Activated T-cell treated with anti-CD3 and anti-CD28 coated beads, Interleukin-2, amount 50 U/mL, for 72 hours (primary cell): ENCODE measurements around the gene NPNT. TPM values are rescaled to one million over a fixed set of nuclear protein-coding genes. Genes with fewer than 3 reads are reported as not detected.

Experiments
- ATAC-seq, 2 donors: fragments of 150-1000 bp; cut with Tn5 transposase; replicated peaks in 1 of 2; 2 replicates each; pipeline ENCODE4 v1.10.0; 2021; ENCODE audit warnings: moderate library complexity in 2 of 2, mild to moderate bottlenecking in 1 of 2
- DNase-seq, 2 donors: peaks; one replicate each; pipeline ENCODE4 v3.0.0; 2021 to 2022; ENCODE audit warnings: mixed read lengths in 1 of 2
- H3K27ac Mint-ChIP-seq: one replicate; pipeline ENCODE4 v1.8.0; 2022; ENCODE audit warnings: mild to moderate bottlenecking, moderate library complexity, mixed read lengths
- H3K27me3 Mint-ChIP-seq: one replicate; pipeline ENCODE4 v1.8.0; 2022; ENCODE audit warnings: low read depth, mixed read lengths
- H3K36me3 Mint-ChIP-seq, 2 donors: one replicate each; pipeline ENCODE4 v1.8.0; 2022; ENCODE audit warnings: mixed read lengths in 2 of 2, mild to moderate bottlenecking in 1 of 2; ENCODE audit not compliant: insufficient read depth in 2 of 2
- H3K4me1 Mint-ChIP-seq: one replicate; pipeline ENCODE4 v1.8.0; 2022; ENCODE audit warnings: low read depth, mixed read lengths
- H3K4me3 Mint-ChIP-seq, 2 donors: one replicate each; pipeline ENCODE4 v1.8.0; 2022; ENCODE audit warnings: mild to moderate bottlenecking in 2 of 2, mixed read lengths in 2 of 2, moderate library complexity in 2 of 2
- H3K9me3 Mint-ChIP-seq, 2 donors: one replicate each; pipeline ENCODE4 v1.8.0; 2022; ENCODE audit warnings: mixed read lengths in 2 of 2
- total RNA-seq, 2 donors: library from RNA; stranded (reverse); gene quantifications; one replicate each; pipeline ENCODE4 v1.2.3, GENCODE V29; 2022

The NPNT gene
- total RNA-seq, 2 donors from 2014 or later, result 0.51 TPM; not detected in 1

GRCh38 chr4:105965183-105965800, 70.0 kb downstream of the NPNT start:
- no peaks in the 10 kb centered on the region for H3K27me3 Mint-ChIP-seq
- H3K4me3 Mint-ChIP-seq, result no peak overlapping the region
- no peak overlapping the region for H3K27ac Mint-ChIP-seq
- H3K36me3 Mint-ChIP-seq, result no peaks in the 10 kb centered on the region
- no peak for ATAC-seq
- H3K4me1 Mint-ChIP-seq, result no peaks in the 10 kb centered on the region
- H3K9me3 Mint-ChIP-seq, result no peaks in the 10 kb centered on the region
- no peak for DNase-seq

DNA sequence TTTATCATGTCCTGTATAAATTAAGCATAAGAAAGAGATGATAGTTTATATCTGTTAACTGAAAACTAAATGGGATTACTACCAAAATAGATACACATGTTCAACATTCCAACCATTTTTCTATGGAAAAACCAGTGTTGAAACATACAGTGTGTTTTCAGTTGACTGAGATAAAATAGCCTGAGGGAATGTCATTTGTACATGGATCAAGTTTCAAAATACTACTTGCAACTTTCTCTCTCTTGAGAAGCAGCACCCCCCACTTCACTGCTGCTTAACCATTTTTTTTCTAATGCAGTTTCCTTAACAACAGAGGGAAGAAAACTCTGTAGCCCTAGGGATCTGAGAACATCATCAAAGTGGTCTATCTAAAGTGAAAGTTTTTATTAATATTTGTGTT, 70.8 kb downstream of the NPNT start:
- no peak overlapping the region for H3K27ac Mint-ChIP-seq
- no peaks in the 10 kb centered on the region for H3K36me3 Mint-ChIP-seq
- no peaks in the 10 kb centered on the region for H3K27me3 Mint-ChIP-seq
- no peaks in the 10 kb centered on the region for H3K9me3 Mint-ChIP-seq
- DNase-seq (no peak), ATAC-seq (no peak)
- H3K4me3 Mint-ChIP-seq, result no peak overlapping the region
- H3K4me1 Mint-ChIP-seq, result no peaks in the 10 kb centered on the region

- Mint-ChIP-seq H3K9me3 (no peaks in the 10 kb centered on the region), H3K27ac (no peak overlapping the region), H3K27me3 (no peaks in the 10 kb centered on the region), H3K36me3 (no peaks in the 10 kb centered on the region), H3K4me1 (no peaks in the 10 kb centered on the region), H3K4me3 (no peak overlapping the region)
- DNase-seq (no peak), ATAC-seq (no peak)
These were observed 71.9 kb downstream of the NPNT start for GRCh38 chr4:105967058-105967658.

GRCh38 chr4:105969575-105969974, 74.3 kb downstream of the NPNT start:
- Mint-ChIP-seq H3K9me3 (no peaks in the 10 kb centered on the region), H3K4me3 (no peak overlapping the region), H3K4me1 (no peaks in the 10 kb centered on the region), H3K36me3 (no peaks in the 10 kb centered on the region), H3K27me3 (no peaks in the 10 kb centered on the region), H3K27ac (no peak overlapping the region)
- ATAC-seq (no peak), DNase-seq (no peak)

GRCh38 chr4:105970371-105970770, 75.1 kb downstream of the NPNT start:
- no peaks in the 10 kb centered on the region for H3K9me3 Mint-ChIP-seq
- no peak overlapping the region for H3K4me3 Mint-ChIP-seq
- H3K27me3 Mint-ChIP-seq, result no peaks in the 10 kb centered on the region
- DNase-seq (no peak), ATAC-seq (no peak)
- H3K4me1 Mint-ChIP-seq, result no peaks in the 10 kb centered on the region
- no peak overlapping the region for H3K27ac Mint-ChIP-seq
- no peaks in the 10 kb centered on the region for H3K36me3 Mint-ChIP-seq

GRCh38 chr4:105971036-105971435, 75.8 kb downstream of the NPNT start:
- Mint-ChIP-seq H3K27ac (no peak overlapping the region), H3K27me3 (no peaks in the 10 kb centered on the region), H3K4me3 (no peak overlapping the region), H3K9me3 (no peaks in the 10 kb centered on the region), H3K4me1 (no peaks in the 10 kb centered on the region), H3K36me3 (no peaks in the 10 kb centered on the region)
- ATAC-seq (no peak), DNase-seq (no peak)

DNA sequence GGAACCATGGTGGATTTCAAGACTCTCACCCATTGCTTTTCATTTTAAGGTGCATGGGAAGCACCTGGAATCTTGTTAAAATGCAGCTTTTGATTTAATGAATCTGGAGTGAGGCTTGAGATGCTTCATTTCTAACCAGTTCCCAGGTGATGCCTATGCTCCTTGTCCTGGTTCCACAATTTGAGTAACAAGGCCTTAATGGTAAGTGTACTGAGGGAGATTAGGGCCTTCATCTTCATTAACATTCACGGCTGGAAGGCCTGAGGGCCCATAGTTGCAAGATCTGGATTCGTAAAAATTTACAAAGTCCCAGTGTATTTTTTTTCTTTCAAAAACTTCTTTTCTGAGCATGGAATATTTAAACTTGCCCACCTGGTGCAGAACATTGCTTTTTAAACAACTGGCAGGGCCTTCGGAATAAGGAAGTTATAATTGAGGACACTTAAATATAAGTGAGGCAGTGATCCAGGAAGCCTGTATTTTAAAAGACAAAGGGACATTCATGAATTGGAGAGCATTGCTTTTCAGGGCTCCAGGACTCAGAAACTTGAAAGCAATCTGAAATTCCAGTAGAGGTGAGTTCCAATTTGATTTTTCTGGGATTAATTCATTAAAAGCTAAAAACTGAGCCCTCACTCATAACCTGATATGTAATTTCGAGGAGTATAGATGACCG, 77.8 kb downstream of the NPNT start:
- H3K27me3 Mint-ChIP-seq, result no peaks in the 10 kb centered on the region
- no peak for ATAC-seq
- H3K4me1 Mint-ChIP-seq, result no peaks in the 10 kb centered on the region
- H3K9me3 Mint-ChIP-seq, result no peaks in the 10 kb centered on the region
- DNase-seq, result no peak
- H3K36me3 Mint-ChIP-seq, result no peaks in the 10 kb centered on the region
- no peak overlapping the region for H3K4me3 Mint-ChIP-seq
- H3K27ac Mint-ChIP-seq, result no peak overlapping the region

GRCh38 chr4:105976915-105977314, 81.6 kb downstream of the NPNT start:
- Mint-ChIP-seq H3K4me3 (no peak overlapping the region), H3K9me3 (peaks cover under 1 to 3% of the 10 kb centered on the region in 2 donors), H3K27me3 (no peaks in the 10 kb centered on the region), H3K4me1 (no peaks in the 10 kb centered on the region), H3K27ac (no peak overlapping the region), H3K36me3 (no peaks in the 10 kb centered on the region)
- DNase-seq (no peak), ATAC-seq (no peak)

GRCh38 chr4:105978684-105979296, 83.5 kb downstream of the NPNT start:
- no peak overlapping the region for H3K27ac Mint-ChIP-seq
- ATAC-seq (no peak), DNase-seq (no peak)
- no peak overlapping the region for H3K4me3 Mint-ChIP-seq
- no peaks in the 10 kb centered on the region for H3K4me1 Mint-ChIP-seq
- H3K36me3 Mint-ChIP-seq, result no peaks in the 10 kb centered on the region
- no peaks in the 10 kb centered on the region for H3K27me3 Mint-ChIP-seq
- H3K9me3 Mint-ChIP-seq, result peaks cover 3 to 8% of the 10 kb centered on the region in 2 donors

DNA sequence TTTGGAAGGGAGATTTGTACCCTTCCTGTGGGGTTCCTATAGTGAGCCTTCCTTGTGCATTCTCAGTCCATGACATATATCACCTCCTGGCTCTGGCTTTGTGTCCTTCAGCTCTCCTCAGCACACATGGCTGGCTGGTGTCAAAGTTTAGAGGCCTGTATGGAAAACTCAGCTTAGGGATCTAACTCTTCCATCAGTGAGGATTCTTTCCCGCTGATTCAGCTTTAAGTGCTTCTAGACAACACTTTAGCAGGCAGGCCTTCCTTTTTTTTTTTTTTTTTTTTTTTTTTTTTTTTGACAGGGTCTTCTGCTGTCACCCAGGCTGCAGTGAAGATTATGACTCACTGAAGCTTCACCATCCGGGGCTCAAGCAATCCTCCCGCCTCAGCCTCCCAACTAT, 84.2 kb downstream of the NPNT start:
- no peaks in the 10 kb centered on the region for H3K27me3 Mint-ChIP-seq
- ATAC-seq (no peak), DNase-seq (no peak)
- H3K36me3 Mint-ChIP-seq, result no peaks in the 10 kb centered on the region
- H3K4me3 Mint-ChIP-seq, result no peak overlapping the region
- H3K27ac Mint-ChIP-seq, result no peak overlapping the region
- H3K4me1 Mint-ChIP-seq, result no peaks in the 10 kb centered on the region
- H3K9me3 Mint-ChIP-seq, result peaks cover 3 to 8% of the 10 kb centered on the region in 2 donors

- no peak for ATAC-seq
These were observed 93.4 kb downstream of the NPNT start for GRCh38 chr4:105988671-105989070.

GRCh38 chr4:105989485-105990242, 94.4 kb downstream of the NPNT start:
- DNase-seq (no peak), ATAC-seq (no peak)
- Mint-ChIP-seq H3K4me3 (no peak overlapping the region), H3K4me1 (no peaks in the 10 kb centered on the region), H3K27me3 (no peaks in the 10 kb centered on the region), H3K36me3 (no peaks in the 10 kb centered on the region), H3K9me3 (peaks cover 0 to 3% of the 10 kb centered on the region in 2 donors), H3K27ac (no peak overlapping the region)

More at GRCh38 chr4:105988671-105989070, 93.4 kb downstream of the NPNT start:
- Mint-ChIP-seq H3K27me3 (no peaks in the 10 kb centered on the region), H3K36me3 (no peaks in the 10 kb centered on the region), H3K4me1 (no peaks in the 10 kb centered on the region), H3K9me3 (peaks cover under 1 to 3% of the 10 kb centered on the region in 2 donors), H3K27ac (no peak overlapping the region), H3K4me3 (no peak overlapping the region)
- no peak for DNase-seq

GRCh38 chr4:105990933-105991332, 95.7 kb downstream of the NPNT start:
- DNase-seq (no peak), ATAC-seq (no peak)
- Mint-ChIP-seq H3K36me3 (no peaks in the 10 kb centered on the region), H3K4me3 (no peak overlapping the region), H3K27me3 (no peaks in the 10 kb centered on the region), H3K9me3 (peaks cover 0 to 3% of the 10 kb centered on the region in 2 donors), H3K27ac (no peak overlapping the region), H3K4me1 (no peaks in the 10 kb centered on the region)
